Pancreas (tissue), 10 donors: ENCODE results near the gene SLIT3. TPM values are rescaled to one million over a fixed set of nuclear protein-coding genes. Genes with fewer than 3 reads are reported as not detected.

ENCODE experiments used
- ATAC-seq, 4 donors: fragments of 200-7000 bp; cut with Tn5 transposase; one replicate each; pipeline versions ENCODE4 v1.8.0 to v1.9.1; 2020; ENCODE audit warnings: mild to moderate bottlenecking in 4 of 4, moderate library complexity in 4 of 4
- DNase-seq, 6 donors: peaks; one replicate each; pipeline ENCODE4 v3.0.0-alpha.2; 2020
- FAIRE-seq: peaks from 2 replicates; lab custom pipeline; 2012; peaks lifted over from hg19 to GRCh38; lab: Jason Lieb, UNC
- H3K27ac ChIP-seq, 4 donors: fragments of 200-600 bp; sonication (generic); 1 replicate in 3 of 4; 2 replicates in 1 of 4; pipeline versions ENCODE4 v1.5.0 to v1.8.0; 2020
- H3K27me3 ChIP-seq, 4 donors: fragments of 200-600 bp; one replicate each; pipeline ENCODE4 v1.8.0; 2021
- H3K36me3 ChIP-seq, 3 donors: fragments of 200-600 bp; sonication (generic) in 1 of 3; one replicate each; pipeline versions ENCODE4 v1.5.0 to v1.8.0; 2020 to 2021
- H3K4me1 ChIP-seq, 3 donors: fragments of 200-600 bp; one replicate each; pipeline ENCODE4 v1.8.0; 2021
- H3K4me3 ChIP-seq, 4 donors: fragments of 200-600 bp; sonication (generic) in 2 of 4; one replicate each; pipeline versions ENCODE4 v1.5.0 to v1.8.0; 2020 to 2021
- H3K9me3 ChIP-seq, 4 donors: fragments of 200-600 bp; one replicate each; pipeline ENCODE4 v1.8.0; 2021
- WGBS, 2 donors: extraction: QIAGEN DNeasy Blood & Tissue Kit; methylation state at CpG; one replicate each; pipeline ENCODE4 v1.1.7; 2013; 5-methylcytosine and 5-hydroxymethylcytosine counted together
- intact Hi-C, 3 donors: fragments of 100-400 bp; cut with DNase I; formaldehyde crosslinking; loops; one replicate each; pipeline versions ENCODE4 v1.11.1 to v1.14.2; 2022
- polyA plus RNA-seq, 2 donors: library from polyadenylated mRNA; stranded (reverse); fragments of 200-250 nt; gene quantifications; one replicate each; pipeline ENCODE4 v1.2.3, GENCODE V29; 2013
- total RNA-seq, 6 donors: library from RNA; stranded (reverse); fragmentation: NEBNext Ultra II Directional in 4 of 6; extraction: Animal tissue kit (Norgen Biotek cat#: 25700) in 4 of 6; gene quantifications; one replicate each; pipeline versions ENCODE4 v1.2.1 to v1.2.4, GENCODE V29; 2021 to 2023
- TF ChIP-seq, protein P1 (sequence below), 4 donors: fragments of 200-600 bp; sonication (generic) in 3 of 4; IDR thresholded peaks; one replicate each; pipeline versions ENCODE4 v1.5.0 to v1.8.0; 2021; ENCODE audit warnings: antibody characterized with exemption in 4 of 4
- donor health status: healthy with polysubstance abuse.
- donor health status: DM: no; HTN: no; CAD: no; lungs with moderate emphysema.
- donor health status: DM: no; HTN: no; CAD: no.
- donor health status: control.
- donor health status: control.
- donor health status: Bipolar disorder and iron deficiency.
- donor health status: DM: yes; HTN: yes; CAD: no.
- donor health status: DM: no; HTN: no; CAD: no.
- donor health status: DM: no; HTN: no; CAD: no.
- donor health status: DM: yes; HTN: yes; CAD: no.

Gene SLIT3
- total and polyA plus RNA-seq, 8 donors, result 1.1 to 11.4 (median 2.1) TPM

DNA sequence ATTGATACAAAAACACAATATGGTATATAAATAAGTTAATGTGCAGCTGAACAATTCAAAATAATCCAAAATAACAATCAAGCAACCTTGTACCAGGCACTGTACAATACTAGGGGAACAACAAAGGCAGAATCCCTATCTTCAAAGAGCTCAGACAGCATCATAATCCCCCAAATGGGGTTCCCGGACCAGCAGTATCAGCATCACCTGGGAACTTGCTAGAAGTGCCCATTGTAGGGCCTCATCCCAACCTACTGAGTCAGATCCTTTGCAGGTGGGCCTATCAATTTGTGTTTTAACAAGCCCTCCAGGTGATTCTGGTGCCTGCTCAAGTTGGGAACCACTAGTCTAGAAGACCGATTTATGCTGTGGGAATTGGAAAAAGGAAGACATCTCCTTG is 27.1 kb downstream of the SLIT3 start:
- FAIRE-seq, result no peak
- Histone ChIP-seq H3K4me3 (no peak overlapping the region), H3K36me3 (no peaks in the 10 kb centered on the region), H3K27ac (no peak overlapping the region), H3K4me1 (no peaks in the 10 kb centered on the region), H3K27me3 (no peaks in the 10 kb centered on the region), H3K9me3 (no peaks in the 10 kb centered on the region)
- 84 to 88% methylated on average over 2 of the region's 2 CpGs for WGBS, 2 donors
- no peak for DNase-seq
- TF ChIP-seq, protein P1, sequence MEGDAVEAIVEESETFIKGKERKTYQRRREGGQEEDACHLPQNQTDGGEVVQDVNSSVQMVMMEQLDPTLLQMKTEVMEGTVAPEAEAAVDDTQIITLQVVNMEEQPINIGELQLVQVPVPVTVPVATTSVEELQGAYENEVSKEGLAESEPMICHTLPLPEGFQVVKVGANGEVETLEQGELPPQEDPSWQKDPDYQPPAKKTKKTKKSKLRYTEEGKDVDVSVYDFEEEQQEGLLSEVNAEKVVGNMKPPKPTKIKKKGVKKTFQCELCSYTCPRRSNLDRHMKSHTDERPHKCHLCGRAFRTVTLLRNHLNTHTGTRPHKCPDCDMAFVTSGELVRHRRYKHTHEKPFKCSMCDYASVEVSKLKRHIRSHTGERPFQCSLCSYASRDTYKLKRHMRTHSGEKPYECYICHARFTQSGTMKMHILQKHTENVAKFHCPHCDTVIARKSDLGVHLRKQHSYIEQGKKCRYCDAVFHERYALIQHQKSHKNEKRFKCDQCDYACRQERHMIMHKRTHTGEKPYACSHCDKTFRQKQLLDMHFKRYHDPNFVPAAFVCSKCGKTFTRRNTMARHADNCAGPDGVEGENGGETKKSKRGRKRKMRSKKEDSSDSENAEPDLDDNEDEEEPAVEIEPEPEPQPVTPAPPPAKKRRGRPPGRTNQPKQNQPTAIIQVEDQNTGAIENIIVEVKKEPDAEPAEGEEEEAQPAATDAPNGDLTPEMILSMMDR (IDR thresholded peaks at IDR 0.05), result no peak
- no peak for ATAC-seq
- intact Hi-C loops, result no loop called here

DNA sequence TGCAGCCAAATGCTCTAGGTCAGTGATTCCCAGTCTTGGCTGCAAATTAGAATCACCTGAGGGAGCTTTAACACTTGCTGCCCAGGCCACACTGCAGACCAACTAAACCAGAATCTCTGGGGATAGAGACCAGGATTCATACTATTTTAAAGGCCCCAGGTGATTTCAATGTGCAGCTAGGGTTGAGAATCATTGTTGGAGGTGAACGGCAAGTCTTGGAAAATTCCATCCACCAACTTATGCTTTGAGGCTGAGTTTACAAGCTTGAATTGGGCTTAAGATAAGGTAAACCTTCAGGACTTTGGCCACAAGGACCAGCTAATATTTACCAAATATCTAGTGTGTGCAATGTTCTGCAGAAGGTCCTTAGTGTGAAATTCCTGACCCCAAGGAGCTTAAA is 27.5 kb downstream of the SLIT3 start:
- no peak overlapping the region for H3K27ac ChIP-seq
- ATAC-seq, result no peak
- 47 to 66% methylated on average over 1 of the region's 1 CpG for WGBS, 2 donors

DNA sequence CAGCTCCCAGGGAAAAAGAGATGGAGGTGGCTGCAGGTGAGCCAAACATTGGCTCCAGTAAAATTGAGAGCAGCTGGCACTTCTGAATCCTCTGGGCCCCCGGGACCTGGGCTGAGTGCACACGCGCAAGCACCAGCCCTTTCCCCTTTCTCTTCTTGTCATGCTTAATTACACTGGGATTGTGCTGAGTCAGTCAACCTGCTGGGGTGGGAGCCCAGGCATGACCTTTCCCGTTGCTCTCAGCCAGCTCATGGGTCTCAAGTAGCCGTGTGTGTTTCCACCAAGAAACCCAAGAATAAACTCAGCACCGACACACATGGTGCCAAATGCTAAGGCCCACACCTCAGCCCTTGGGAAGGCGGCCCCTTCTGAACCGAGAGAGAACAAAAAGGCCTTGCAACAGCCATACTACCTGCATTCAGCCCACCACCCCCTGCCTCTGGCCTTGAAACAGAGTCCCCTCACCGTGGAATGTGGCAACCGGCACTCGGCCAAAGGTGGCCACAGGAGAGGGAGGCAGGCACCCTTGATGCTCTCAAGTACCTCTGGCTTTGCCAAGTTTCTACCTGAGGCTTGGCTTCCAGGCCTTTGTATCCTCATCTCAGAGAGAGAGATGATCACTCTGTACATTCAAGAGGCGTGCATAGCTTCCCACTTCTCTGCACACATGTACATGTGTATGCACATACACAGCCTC is 28.1 kb downstream of the SLIT3 start:
- FAIRE-seq, result no peak
- H3K27ac ChIP-seq, result no peak overlapping the region
- no peaks in the 10 kb centered on the region for H3K27me3 ChIP-seq
- H3K9me3 ChIP-seq, result no peaks in the 10 kb centered on the region
- no peaks in the 10 kb centered on the region for H3K4me1 ChIP-seq
- 83 to 87% methylated on average over 12 of the region's 12 CpGs for WGBS, 2 donors
- ATAC-seq, result no peak
- no peak for DNase-seq
- no peak overlapping the region for H3K4me3 ChIP-seq
- TF ChIP-seq, protein P1 (IDR thresholded peaks at IDR 0.05), result no peak
- intact Hi-C loops, result no loop called here
- H3K36me3 ChIP-seq, result no peaks in the 10 kb centered on the region

More for the DNA sequence above, 27.5 kb downstream of the SLIT3 start:
- H3K36me3 ChIP-seq, result no peaks in the 10 kb centered on the region
- DNase-seq, result no peak
- no peaks in the 10 kb centered on the region for H3K4me1 ChIP-seq
- H3K9me3 ChIP-seq, result no peaks in the 10 kb centered on the region
- intact Hi-C loops, result no loop called here
- no peak overlapping the region for H3K4me3 ChIP-seq
- H3K27me3 ChIP-seq, result no peaks in the 10 kb centered on the region
- TF ChIP-seq, protein P1 (IDR thresholded peaks at IDR 0.05), result no peak
- no peak for FAIRE-seq

DNA sequence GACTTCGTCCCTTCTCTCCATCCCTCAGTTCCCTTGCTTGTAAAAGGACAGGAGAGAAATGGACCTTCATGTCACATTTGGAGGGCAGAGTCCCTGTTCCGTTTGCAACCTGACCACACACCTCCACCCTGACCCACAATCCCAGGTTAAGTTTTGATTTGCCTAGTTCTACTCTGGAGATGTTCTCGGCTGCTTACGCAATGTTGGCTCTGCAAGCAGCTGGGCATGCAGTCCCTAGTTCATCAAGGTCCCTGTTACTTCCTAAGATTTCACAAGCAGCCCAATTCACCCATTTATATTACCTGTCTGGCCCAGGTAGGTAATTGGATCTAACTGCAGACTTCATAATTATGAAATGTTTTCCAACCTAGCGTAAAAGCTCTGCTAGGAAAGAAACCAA is 28.8 kb downstream of the SLIT3 start:
- no peaks in the 10 kb centered on the region for H3K4me1 ChIP-seq
- H3K27ac ChIP-seq, result no peak overlapping the region
- DNase-seq, result no peak
- no peak for ATAC-seq
- FAIRE-seq, result no peak
- 78 to 79% methylated on average over 5 of the region's 5 CpGs for WGBS, 2 donors
- no peak overlapping the region for H3K4me3 ChIP-seq
- H3K36me3 ChIP-seq, result no peaks in the 10 kb centered on the region
- H3K27me3 ChIP-seq, result no peaks in the 10 kb centered on the region
- H3K9me3 ChIP-seq, result no peaks in the 10 kb centered on the region
- intact Hi-C loops, result no loop called here
- TF ChIP-seq, protein P1 (IDR thresholded peaks at IDR 0.05), result no peak

DNA sequence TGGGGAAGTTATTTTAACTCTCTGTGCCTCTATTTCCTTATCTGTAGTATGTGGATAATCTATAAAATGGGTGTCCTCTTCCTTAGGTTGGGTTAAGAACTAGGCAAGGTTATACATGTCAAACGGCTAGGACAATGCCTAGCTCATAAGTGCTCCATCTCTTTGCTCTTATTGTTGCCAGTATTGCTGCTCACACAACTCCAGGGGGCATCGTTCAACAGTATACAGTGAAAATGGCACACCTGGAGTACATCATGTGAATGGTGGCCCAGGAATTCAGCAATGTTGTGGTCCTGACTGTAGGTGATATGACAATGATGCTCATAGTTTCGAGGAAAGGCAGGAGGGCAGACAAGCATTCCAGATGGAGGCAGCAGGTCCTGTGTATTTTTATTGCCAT is 30.1 kb downstream of the SLIT3 start:
- intact Hi-C loops, result no loop called here
- H3K4me1 ChIP-seq, result no peaks in the 10 kb centered on the region
- 64 to 83% methylated on average over 3 of the region's 3 CpGs for WGBS, 2 donors
- no peaks in the 10 kb centered on the region for H3K36me3 ChIP-seq
- H3K27me3 ChIP-seq, result no peaks in the 10 kb centered on the region
- FAIRE-seq, result no peak
- no peak overlapping the region for H3K27ac ChIP-seq
- TF ChIP-seq, protein P1 (IDR thresholded peaks at IDR 0.05), result no peak
- no peaks in the 10 kb centered on the region for H3K9me3 ChIP-seq
- no peak overlapping the region for H3K4me3 ChIP-seq
- no peak for ATAC-seq
- DNase-seq, result no peak
